Amygdala (tissue), 56 donors: ENCODE measurements around the gene SPRED2.

Source experiments
- DNase-seq, 56 donors: peaks; one replicate each; lab custom pipeline; 2025; lab: John Stamatoyannopoulos, UW

SPRED2 gene

DNA sequence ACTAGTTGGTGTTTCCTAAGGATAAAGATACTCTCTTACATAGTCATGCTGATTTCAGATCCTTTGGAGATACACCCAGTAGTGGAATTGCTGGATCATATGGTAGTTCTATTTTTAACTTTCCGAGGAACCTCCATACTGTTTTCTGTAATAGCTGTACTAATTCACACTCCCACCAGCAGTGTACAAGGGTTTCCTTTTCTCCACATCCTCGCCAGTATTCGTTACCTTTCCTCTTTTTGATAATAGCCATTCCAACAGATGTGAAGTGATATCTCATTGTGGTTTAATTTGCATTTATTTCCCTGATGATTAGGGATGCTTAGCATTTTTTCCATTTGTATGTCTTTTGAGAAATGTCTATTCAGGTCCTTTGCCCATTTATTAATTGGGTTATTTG, 170.7 kb downstream of the SPRED2 start:
- DNase-seq, result no peak
